ENCODE results near the gene MOV10L1. TPM values are rescaled to one million over a fixed set of nuclear protein-coding genes. Genes with fewer than 3 reads are reported as not detected.

The MOV10L1 gene
- total RNA-seq (2021) (0.33 TPM in 1 of 2 replicates, not detected in the other), Bru-seq, nascent RNA (percentile 6 among the genes with signal in this experiment), BruChase-seq, experiment 1, labeled RNA remaining after a 2-hour chase (percentile 11 among the genes with signal in this experiment), BruChase-seq, experiment 2, labeled RNA remaining after a 6-hour chase (percentile 10 among the genes with signal in this experiment)
- long read RNA-seq, result 0 reads

GRCh38 chr22:50089682-50090411, at the start of gene MOV10L1:
Gene MOV10L1, plus strand, starts transcription at chr22:50090006. Its CDS starts 83 bp downstream, at chr22:50090089.
- ChIA-PET POLR2A (ENCODE audit: low non-redundant PET) (no interaction called here), CTCF (no interaction called here)
- Histone ChIP-seq H3K36me3 (ENCODE audit: insufficient read depth, low read length, poor library complexity, severe bottlenecking) (no peaks in the 10 kb centered on the region), H3K9me3 (ENCODE audit: low read depth, low read length, poor library complexity, severe bottlenecking) (no peaks in the 10 kb centered on the region), H3K4me3 (ENCODE audit: low read depth, low read length, poor library complexity, severe bottlenecking) (no peak within 1 kb of the TSS), H3K4me1 (ENCODE audit: insufficient read depth, low read length, poor library complexity, severe bottlenecking) (no peaks in the 10 kb centered on the region), H3K27ac (ENCODE audit: low read depth, low read length, poor library complexity, severe bottlenecking) (no peak within 1 kb of the TSS), H3K27me3 (replicated peaks; ENCODE audit: insufficient read depth, low read depth, low read length, poor library complexity) (no peaks in the 10 kb centered on the region)
- intact Hi-C loops (cut with micrococcal nuclease; ENCODE audit: unreplicated experiment), result no loop called here
- TF ChIP-seq CTCF (conservative IDR thresholded peaks at IDR 0.05; ENCODE audit: low read depth, low read length), result no peak
- DNase-seq (ENCODE audit: low spot score), result peak; percentile 27
- no TSS peak for BruUV-seq (replicated peaks)

DNA sequence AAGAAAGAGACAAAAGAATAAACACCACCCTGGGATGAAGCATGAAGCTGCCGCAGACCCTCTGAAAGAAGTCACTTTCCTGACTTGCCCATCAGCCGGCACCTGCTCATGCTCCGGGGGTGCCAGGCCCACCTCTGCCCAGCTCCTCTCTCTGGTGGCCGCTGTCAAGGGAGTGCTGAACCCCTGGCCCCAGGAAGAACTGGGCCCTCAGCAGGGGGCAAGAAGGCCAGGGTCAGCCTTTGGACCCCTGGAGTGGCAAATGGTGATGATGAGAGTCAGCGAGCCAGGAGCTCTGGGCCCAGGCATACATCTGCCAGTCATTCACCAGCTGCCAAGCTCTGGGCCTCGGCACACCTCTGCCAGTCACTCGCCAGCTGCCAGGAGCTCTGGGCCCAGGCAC, 49.1 kb upstream of the MOV10L1 start:
- POLR2A ChIA-PET (ENCODE audit: low non-redundant PET), result no interaction called here
- CTCF ChIA-PET, result no interaction called here
- no peak for DNase-seq (ENCODE audit: low spot score)
- intact Hi-C loops (cut with micrococcal nuclease; ENCODE audit: unreplicated experiment), result no loop called here
- Histone ChIP-seq H3K9me3 (ENCODE audit: low read depth, low read length, poor library complexity, severe bottlenecking) (no peaks in the 10 kb centered on the region), H3K27me3 (replicated peaks; ENCODE audit: insufficient read depth, low read depth, low read length, poor library complexity) (no peaks in the 10 kb centered on the region), H3K4me1 (ENCODE audit: insufficient read depth, low read length, poor library complexity, severe bottlenecking) (no peaks in the 10 kb centered on the region), H3K27ac (ENCODE audit: low read depth, low read length, poor library complexity, severe bottlenecking) (no peak overlapping the region), H3K4me3 (ENCODE audit: low read depth, low read length, poor library complexity, severe bottlenecking) (no peak overlapping the region), H3K36me3 (ENCODE audit: insufficient read depth, low read length, poor library complexity, severe bottlenecking) (no peaks in the 10 kb centered on the region)
- BruUV-seq (replicated peaks), result no TSS peak
- TF ChIP-seq EZH2 (IDR thresholded peaks at IDR 0.05; ENCODE audit: borderline replicate concordance, low read depth, low read length, poor library complexity, severe bottlenecking) (no peak), CTCF (conservative IDR thresholded peaks at IDR 0.05; ENCODE audit: low read depth, low read length) (no peak)

DNA sequence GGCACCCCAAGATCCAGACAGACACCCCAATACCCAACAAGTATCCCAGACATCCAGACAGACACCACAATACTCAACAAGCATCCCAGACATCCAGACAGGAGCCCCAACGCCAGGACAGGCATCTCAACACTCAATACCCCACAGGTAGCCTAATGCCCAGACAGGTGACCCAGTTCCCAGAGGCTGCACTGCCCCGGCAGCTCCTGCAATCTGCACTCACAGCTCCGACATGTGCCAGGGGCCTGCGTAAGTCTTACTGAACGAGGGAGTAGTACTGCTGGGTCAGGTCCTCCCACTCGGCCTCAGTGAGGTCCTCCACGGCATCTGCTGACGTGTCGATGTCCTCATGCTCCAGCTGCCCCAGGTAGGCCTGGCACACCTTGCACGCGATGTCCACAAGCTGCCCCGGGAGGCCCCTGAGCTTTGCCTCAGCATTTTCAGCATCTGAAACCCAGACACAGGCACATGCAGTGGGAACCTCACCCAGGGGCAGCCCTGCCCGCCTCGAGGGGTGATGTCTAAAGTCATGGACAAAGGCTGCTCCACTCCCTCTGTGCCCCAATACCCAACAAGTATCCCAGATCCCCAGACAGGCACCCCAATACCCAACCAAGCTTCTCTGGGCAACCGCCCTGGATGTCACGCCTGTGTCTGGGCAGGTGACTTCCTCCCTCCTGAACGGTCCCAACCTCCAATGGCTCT, 48.3 kb upstream of the MOV10L1 start:
- CTCF ChIA-PET, result no interaction called here

More for the DNA sequence above, 48.3 kb upstream of the MOV10L1 start:
- BruUV-seq (replicated peaks), result no TSS peak
- TF ChIP-seq CTCF (conservative IDR thresholded peaks at IDR 0.05; ENCODE audit: low read depth, low read length) (no peak), EZH2 (IDR thresholded peaks at IDR 0.05; ENCODE audit: borderline replicate concordance, low read depth, low read length, poor library complexity, severe bottlenecking) (no peak)
- H3K36me3 ChIP-seq (ENCODE audit: insufficient read depth, low read length, poor library complexity, severe bottlenecking), result no peaks in the 10 kb centered on the region
- DNase-seq (ENCODE audit: low spot score), result no peak
- no peaks in the 10 kb centered on the region for H3K27me3 ChIP-seq (replicated peaks; ENCODE audit: insufficient read depth, low read depth, low read length, poor library complexity)
- no peak overlapping the region for H3K27ac ChIP-seq (ENCODE audit: low read depth, low read length, poor library complexity, severe bottlenecking)
- no peaks in the 10 kb centered on the region for H3K9me3 ChIP-seq (ENCODE audit: low read depth, low read length, poor library complexity, severe bottlenecking)
- no peak overlapping the region for H3K4me3 ChIP-seq (ENCODE audit: low read depth, low read length, poor library complexity, severe bottlenecking)
- intact Hi-C loops (cut with micrococcal nuclease; ENCODE audit: unreplicated experiment), result no loop called here
- POLR2A ChIA-PET (ENCODE audit: low non-redundant PET), result no interaction called here
- H3K4me1 ChIP-seq (ENCODE audit: insufficient read depth, low read length, poor library complexity, severe bottlenecking), result no peaks in the 10 kb centered on the region
